Loucy (cell line): Measurements from ENCODE around the gene RPS6KA2.

Source experiments
- CTCF ChIP-seq: fragments of 200-600 bp; sonication (generic); conservative IDR thresholded peaks from 2 replicates; pipeline ENCODE4 v1.5.1; 2014; ENCODE audit warnings: mild to moderate bottlenecking, antibody characterized with exemption, low read length
- EZH2phosphoT487 ChIP-seq: fragments of 200-600 bp; IDR thresholded peaks from 2 replicates; pipeline ENCODE4 v1.6.1; 2018; ENCODE audit warnings: antibody characterized with exemption, mild to moderate bottlenecking, moderate library complexity, borderline replicate concordance

GRCh38 chr6:166463359-166464067, 163.5 kb downstream of the RPS6KA2 start:
- TF ChIP-seq CTCF (no peak), EZH2phosphoT487 (no peak)
